B cell (primary cell): ENCODE data around the gene NRL. TPM values are rescaled to one million over a fixed set of nuclear protein-coding genes. Genes with fewer than 3 reads are reported as not detected.

Experiments used
- ATAC-seq: fragments of 200-7000 bp; cut with Tn5 transposase; one replicate; pipeline ENCODE4 v1.10.0; 2021; ENCODE audit warnings: low read depth, mild to moderate bottlenecking, moderate number of reproducible peaks, moderate library complexity
- CTCF ChIA-PET: fragments of 350-600 bp; sonication (Branson Sonifier 250); formaldehyde crosslinking; loops from one replicate; lab custom pipeline; 2021; ENCODE audit warnings: antibody characterized with exemption, inconsistent platforms; lab: Charles Lee
- POLR2A ChIA-PET: fragments of 350-600 bp; sonication (Branson Sonifier 250); formaldehyde crosslinking; loops from one replicate; lab custom pipeline; 2021; ENCODE audit warnings: antibody characterized with exemption; lab: Charles Lee
- DNase-seq: peaks from one replicate; pipeline ENCODE4 v3.0.0; 2013
- H2AFZ ChIP-seq: 2 replicates; pipeline ENCODE4 v1.6.1; 2012; ENCODE audit warnings: mild to moderate bottlenecking, low read depth, low read length; ENCODE audit not compliant: insufficient read depth, poor library complexity, severe bottlenecking
- H3K27ac ChIP-seq, 2 donors: 1 replicate in 1 of 2; 2 replicates in 1 of 2; pipeline ENCODE4 v1.5.1; 2012 to 2013; ENCODE audit warnings: low read length in 2 of 2, mild to moderate bottlenecking in 2 of 2, moderate library complexity in 1 of 2
- H3K27me3 ChIP-seq, 4 experiments: fragments of 200-600 bp in 1 of 4; sonication (generic) in 1 of 4; replicated peaks in 1 of 4; 1 replicate in 2 of 4; 2 replicates in 2 of 4; pipeline versions ENCODE4 v1.6.1 to v1.7.0; 2013 to 2016; ENCODE audit warnings: low read length in 3 of 4, mild to moderate bottlenecking in 2 of 4, mixed read lengths in 1 of 4, moderate library complexity in 1 of 4; ENCODE audit not compliant: insufficient read depth in 4 of 4, control insufficient read depth in 3 of 4; ENCODE audit errors: control extremely low read depth in 1 of 4
- H3K36me3 ChIP-seq, 2 experiments: replicated peaks in 1 of 2; 1 replicate in 1 of 2; 2 replicates in 1 of 2; pipeline versions ENCODE4 v1.6.1 to v1.7.1; 2013; ENCODE audit warnings: low read length in 1 of 2; ENCODE audit not compliant: insufficient read depth in 2 of 2, control insufficient read depth in 1 of 2; ENCODE audit errors: control extremely low read depth in 1 of 2, extremely low read depth in 1 of 2
- H3K4me1 ChIP-seq, 2 donors: fragments of 200-600 bp in 1 of 2; sonication (generic) in 1 of 2; 1 replicate in 1 of 2; 2 replicates in 1 of 2; pipeline versions ENCODE4 v1.5.1 to v1.6.1; 2013 to 2017; ENCODE audit warnings: low read length in 2 of 2; ENCODE audit not compliant: control insufficient read depth in 2 of 2, insufficient read depth in 2 of 2
- H3K4me2 ChIP-seq: replicated peaks from 2 replicates; pipeline ENCODE3; 2012; ENCODE audit warnings: mild to moderate bottlenecking, low read depth, low read length; ENCODE audit not compliant: poor library complexity, severe bottlenecking
- H3K4me3 ChIP-seq, 5 experiments: fragments of 200-600 bp in 1 of 5; sonication (generic) in 1 of 5; 1 replicate in 3 of 5; 2 replicates in 2 of 5; pipeline versions ENCODE4 v1.5.1 to v1.7.0; 2011 to 2016; ENCODE audit warnings: low read length in 4 of 5, mild to moderate bottlenecking in 4 of 5, low read depth in 2 of 5, control low read depth in 1 of 5, moderate library complexity in 1 of 5; ENCODE audit not compliant: insufficient read depth in 1 of 5; ENCODE audit errors: control extremely low read depth in 1 of 5, extremely low read depth in 1 of 5
- H3K79me2 ChIP-seq: fragments of 200-600 bp; sonication (generic); one replicate; pipeline ENCODE4 v1.6.0; 2016; ENCODE audit warnings: low read length; ENCODE audit not compliant: control insufficient read depth, insufficient read depth
- H3K9ac ChIP-seq: fragments of 200-600 bp; sonication (generic); 2 replicates; pipeline ENCODE4 v1.6.1; 2017; ENCODE audit warnings: mild to moderate bottlenecking, low read length, moderate library complexity
- H3K9me3 ChIP-seq, 3 donors: one replicate each; pipeline versions ENCODE4 v1.6.1 to v1.7.1; 2013; ENCODE audit warnings: low read length in 2 of 3; ENCODE audit not compliant: control insufficient read depth in 2 of 3, insufficient read depth in 1 of 3; ENCODE audit errors: control extremely low read depth in 1 of 3
- H4K20me1 ChIP-seq: 2 replicates; pipeline ENCODE4 v1.6.0; 2012; ENCODE audit warnings: mild to moderate bottlenecking, low read length; ENCODE audit not compliant: insufficient read depth, control insufficient read depth, poor library complexity, severe bottlenecking
- H3K27ac Mint-ChIP-seq: one replicate; pipeline ENCODE4 v1.8.0; 2021; ENCODE audit warnings: mixed read lengths
- H3K27me3 Mint-ChIP-seq: one replicate; pipeline ENCODE4 v1.8.0; 2021; ENCODE audit warnings: mixed read lengths
- H3K4me1 Mint-ChIP-seq: one replicate; pipeline ENCODE4 v1.8.0; 2021; ENCODE audit warnings: mixed read lengths
- H3K4me3 Mint-ChIP-seq: one replicate; pipeline ENCODE4 v1.8.0; 2021; ENCODE audit warnings: mixed read lengths
- H3K9me3 Mint-ChIP-seq: one replicate; pipeline ENCODE4 v1.8.0; 2022; ENCODE audit warnings: mixed read lengths; ENCODE audit not compliant: insufficient read depth
- CTCF ChIP-seq: fragments of 200-600 bp; IDR thresholded peaks from one replicate; pipeline ENCODE4 v1.8.0; 2022; ENCODE audit warnings: antibody characterized with exemption, mild to moderate bottlenecking
- WGBS: methylation state at CpG from one replicate; pipeline ENCODE4 v1.1.5; 2013; ENCODE audit warnings: missing lambda C conversion rate; ENCODE audit not compliant: insufficient coverage; 5-methylcytosine and 5-hydroxymethylcytosine counted together
- intact Hi-C: fragments of 100-400 bp; cut with micrococcal nuclease; formaldehyde crosslinking; loops from one replicate; pipeline ENCODE4 v1.10.0; 2022
- polyA plus RNA-seq: library from polyadenylated mRNA; depleted of rRNA; stranded (reverse); fragments of >200 nt; gene quantifications from 2 replicates; pipeline ENCODE4 v1.2.3, GENCODE V29; 2012
- total RNA-seq, 2 donors: library from RNA; stranded (reverse); fragments of 120-200 nt in 1 of 2; gene quantifications; 1 replicate in 1 of 2; 2 replicates in 1 of 2; pipeline versions ENCODE4 v1.2.3 to v1.2.4, GENCODE V29; 2013 to 2022

Gene NRL
- total and polyA plus RNA-seq, 2 donors (not counting 1 experiment from before 2014, with no cell fraction given): 7.0 to 8.8 TPM

- Histone ChIP-seq H3K27ac (no peak overlapping the region), H3K79me2 (no peaks in the 10 kb centered on the region), H3K36me3 (no peaks in the 10 kb centered on the region), H3K27me3 (no peaks in the 10 kb centered on the region), H3K4me2 (no peak overlapping the region), H3K9ac (no peak overlapping the region), H3K4me1 (no peaks in the 10 kb centered on the region), H3K9me3 (no peaks in the 10 kb centered on the region), H3K4me3 (no peak overlapping the region), H2AFZ (no peak overlapping the region), H4K20me1 (no peaks in the 10 kb centered on the region)
- DNase-seq (no peak), ATAC-seq (no peak)
- Mint-ChIP-seq H3K27ac (no peak overlapping the region), H3K27me3 (peaks cover 4% of the 10 kb centered on the region), H3K4me1 (no peaks in the 10 kb centered on the region), H3K4me3 (no peak overlapping the region), H3K9me3 (no peaks in the 10 kb centered on the region)
- 90% methylated on average over 4 of the region's 8 CpGs for WGBS
- intact Hi-C loops: no loop called here
- ChIA-PET POLR2A (no interaction called here), CTCF (interaction anchor here (1.2 to 3.6 kb wide), 4 partner anchors 14 to 44 kb away, joined by 3 to 10 read pairs (median 4); no protein-coding TSS in a partner anchor)
- TF ChIP-seq CTCF: no peak
Measured at GRCh38 chr14:24066496-24067132, 48.1 kb downstream of the NRL start.

DNA sequence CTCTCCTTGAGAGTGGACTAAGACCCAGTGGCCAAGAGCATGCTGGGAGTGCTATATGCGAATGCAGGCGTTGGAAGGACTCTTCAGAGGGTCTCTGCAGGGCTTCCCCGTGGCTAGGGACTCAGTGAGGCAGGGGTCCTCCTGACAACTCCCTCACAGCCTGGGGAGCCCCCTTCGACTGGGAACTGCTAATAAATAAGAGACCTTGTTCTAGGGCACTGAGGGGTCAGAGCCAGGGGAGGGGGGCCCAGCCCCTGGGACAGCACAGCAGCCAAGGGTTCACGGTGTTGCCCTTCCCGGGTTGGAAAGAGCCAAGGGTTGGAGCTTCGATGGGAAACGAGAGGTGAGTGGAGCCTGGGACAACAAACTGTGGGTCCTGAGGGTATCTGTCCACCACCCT is 49.3 kb downstream of the NRL start:
- H3K9me3 ChIP-seq: no peaks in the 10 kb centered on the region
- POLR2A ChIA-PET: no interaction called here
- DNase-seq (no peak), ATAC-seq (no peak)
- H3K79me2 ChIP-seq: no peaks in the 10 kb centered on the region
- H3K4me2 ChIP-seq: no peak overlapping the region
- intact Hi-C loops: no loop called here
- no peak overlapping the region for H3K4me3 Mint-ChIP-seq
- H3K36me3 ChIP-seq: no peaks in the 10 kb centered on the region
- no peaks in the 10 kb centered on the region for H3K9me3 Mint-ChIP-seq
- TF ChIP-seq CTCF: no peak
- H2AFZ ChIP-seq: no peak overlapping the region
- no peak overlapping the region for H3K9ac ChIP-seq
- no peaks in the 10 kb centered on the region for H3K4me1 ChIP-seq
- H3K27me3 ChIP-seq: no peaks in the 10 kb centered on the region
- no peaks in the 10 kb centered on the region for H3K4me1 Mint-ChIP-seq
- H3K27ac Mint-ChIP-seq: no peak overlapping the region
- no peaks in the 10 kb centered on the region for H4K20me1 ChIP-seq
- 81% methylated on average over 6 of the region's 8 CpGs for WGBS
- H3K27me3 Mint-ChIP-seq: no peaks in the 10 kb centered on the region
- no peak overlapping the region for H3K4me3 ChIP-seq
- CTCF ChIA-PET: interaction anchor here (1.6 to 3.6 kb wide), 2 partner anchors 25 to 43 kb away, joined by 6 to 10 read pairs; no protein-coding TSS in a partner anchor
- no peak overlapping the region for H3K27ac ChIP-seq
